GM13976 (cell line): ENCODE data around the gene OGG1.

ENCODE experiments used
- DNase-seq: peaks from one replicate; pipeline ENCODE4 v3.0.0; 2012; ENCODE audit warnings: low spot score
- CTCF ChIP-seq: IDR thresholded peaks from 2 replicates; pipeline ENCODE4 v1.5.1; 2012; ENCODE audit warnings: borderline replicate concordance, mild to moderate bottlenecking; ENCODE audit not compliant: insufficient read depth; ENCODE audit errors: extremely low read depth, missing control alignments, control extremely low read depth
- in situ Hi-C: fragments of 300-500 bp; cut with MboI; formaldehyde crosslinking; loops from one replicate; pipeline ENCODE4 v1.12.0; 2022; ENCODE audit warnings: low sequenced_read_pairs, mixed read lengths, inconsistent platforms; ENCODE audit not compliant: unreplicated experiment

OGG1 gene

DNA sequence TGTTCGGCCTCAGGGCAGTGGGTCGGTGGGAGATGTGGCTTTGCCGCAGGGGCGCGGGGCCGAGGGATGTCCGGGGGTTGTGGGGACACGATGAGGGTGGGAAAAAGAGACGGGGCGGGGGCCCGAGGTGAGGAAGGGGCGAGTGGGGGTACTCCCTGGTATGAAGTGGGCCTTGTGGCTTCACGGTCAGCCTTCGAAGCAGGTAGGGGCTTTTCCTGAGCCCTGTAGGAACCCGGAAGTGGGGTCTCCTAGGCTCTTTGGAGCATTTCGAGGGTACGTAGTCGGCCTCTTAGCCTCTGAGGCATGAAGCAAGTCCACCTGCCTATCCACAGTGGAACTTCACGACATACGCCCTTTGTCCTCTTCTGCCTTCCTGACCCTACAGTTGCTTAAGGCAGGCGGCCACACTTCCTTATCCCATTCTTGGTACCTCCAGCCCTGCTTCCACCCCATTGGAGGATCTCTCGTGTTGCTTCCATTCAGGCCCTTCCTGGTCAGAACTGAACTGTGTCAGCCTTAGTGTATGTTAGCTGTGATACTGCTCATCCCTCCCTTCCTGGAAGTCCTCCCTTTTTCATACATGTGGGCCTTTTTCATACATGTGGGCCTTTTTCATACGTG is 43.5 kb downstream of the OGG1 start:
- no peak for TF ChIP-seq CTCF
- DNase-seq, result no peak
- in situ Hi-C loops, result no loop called here

GRCh38 chr3:9794400-9794799 is 44.6 kb downstream of the OGG1 start:
- in situ Hi-C loops, result no loop called here
- DNase-seq, result no peak
- TF ChIP-seq CTCF, result no peak

- TF ChIP-seq CTCF, result no peak
- in situ Hi-C loops, result no loop called here
- peak; percentile 43 for DNase-seq
These were observed 45.5 kb downstream of the OGG1 start for GRCh38 chr3:9795207-9795606.

GRCh38 chr3:9797196-9797945 is 47.6 kb downstream of the OGG1 start:
- DNase-seq, result no peak
- in situ Hi-C loops, result no loop called here
- TF ChIP-seq CTCF, result no peak

GRCh38 chr3:9800529-9800928 is 50.8 kb downstream of the OGG1 start:
- in situ Hi-C loops, result no loop called here
- no peak for DNase-seq

GRCh38 chr3:9803494-9803893 is 53.7 kb downstream of the OGG1 start:
- in situ Hi-C loops, result no loop called here
- no peak for DNase-seq
- no peak for TF ChIP-seq CTCF

More at GRCh38 chr3:9800529-9800928, 50.8 kb downstream of the OGG1 start:
- TF ChIP-seq CTCF, result no peak
